ENCODE measurements around the gene CARS2.
"Not testable (repeated sequence)": the region's sequence is repeated elsewhere in the genome, so short reads cannot be mapped to it uniquely, and the experiment has no call there.

The CARS2 gene

DNA sequence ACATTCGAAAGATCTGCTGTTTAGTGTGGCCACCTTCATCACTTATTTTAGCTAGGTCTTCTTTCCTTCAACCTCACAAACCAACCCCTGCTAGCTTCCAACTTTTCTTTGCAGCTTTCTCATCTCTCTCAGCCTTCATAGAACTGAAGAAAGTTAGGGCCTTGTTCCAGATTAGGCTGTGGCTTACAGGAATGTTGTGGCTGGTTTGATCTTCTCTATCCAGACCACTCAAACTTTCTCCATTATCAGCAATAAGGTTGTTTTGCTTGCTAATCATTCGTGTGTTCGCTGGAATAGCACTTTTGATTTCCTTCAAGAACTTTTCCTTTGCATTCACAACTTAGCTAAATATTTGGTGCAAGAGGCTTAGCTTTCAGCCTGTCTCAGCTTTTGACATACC, 44.7 kb downstream of the CARS2 start:
- H3K4me3 ChIP-seq: no peak overlapping the region
- TF ChIP-seq, protein P1, sequence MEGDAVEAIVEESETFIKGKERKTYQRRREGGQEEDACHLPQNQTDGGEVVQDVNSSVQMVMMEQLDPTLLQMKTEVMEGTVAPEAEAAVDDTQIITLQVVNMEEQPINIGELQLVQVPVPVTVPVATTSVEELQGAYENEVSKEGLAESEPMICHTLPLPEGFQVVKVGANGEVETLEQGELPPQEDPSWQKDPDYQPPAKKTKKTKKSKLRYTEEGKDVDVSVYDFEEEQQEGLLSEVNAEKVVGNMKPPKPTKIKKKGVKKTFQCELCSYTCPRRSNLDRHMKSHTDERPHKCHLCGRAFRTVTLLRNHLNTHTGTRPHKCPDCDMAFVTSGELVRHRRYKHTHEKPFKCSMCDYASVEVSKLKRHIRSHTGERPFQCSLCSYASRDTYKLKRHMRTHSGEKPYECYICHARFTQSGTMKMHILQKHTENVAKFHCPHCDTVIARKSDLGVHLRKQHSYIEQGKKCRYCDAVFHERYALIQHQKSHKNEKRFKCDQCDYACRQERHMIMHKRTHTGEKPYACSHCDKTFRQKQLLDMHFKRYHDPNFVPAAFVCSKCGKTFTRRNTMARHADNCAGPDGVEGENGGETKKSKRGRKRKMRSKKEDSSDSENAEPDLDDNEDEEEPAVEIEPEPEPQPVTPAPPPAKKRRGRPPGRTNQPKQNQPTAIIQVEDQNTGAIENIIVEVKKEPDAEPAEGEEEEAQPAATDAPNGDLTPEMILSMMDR (IDR thresholded peaks at IDR 0.05): no peak
- H3K27ac ChIP-seq: no peak overlapping the region
- no peak for DNase-seq (ENCODE audit: low spot score)

DNA sequence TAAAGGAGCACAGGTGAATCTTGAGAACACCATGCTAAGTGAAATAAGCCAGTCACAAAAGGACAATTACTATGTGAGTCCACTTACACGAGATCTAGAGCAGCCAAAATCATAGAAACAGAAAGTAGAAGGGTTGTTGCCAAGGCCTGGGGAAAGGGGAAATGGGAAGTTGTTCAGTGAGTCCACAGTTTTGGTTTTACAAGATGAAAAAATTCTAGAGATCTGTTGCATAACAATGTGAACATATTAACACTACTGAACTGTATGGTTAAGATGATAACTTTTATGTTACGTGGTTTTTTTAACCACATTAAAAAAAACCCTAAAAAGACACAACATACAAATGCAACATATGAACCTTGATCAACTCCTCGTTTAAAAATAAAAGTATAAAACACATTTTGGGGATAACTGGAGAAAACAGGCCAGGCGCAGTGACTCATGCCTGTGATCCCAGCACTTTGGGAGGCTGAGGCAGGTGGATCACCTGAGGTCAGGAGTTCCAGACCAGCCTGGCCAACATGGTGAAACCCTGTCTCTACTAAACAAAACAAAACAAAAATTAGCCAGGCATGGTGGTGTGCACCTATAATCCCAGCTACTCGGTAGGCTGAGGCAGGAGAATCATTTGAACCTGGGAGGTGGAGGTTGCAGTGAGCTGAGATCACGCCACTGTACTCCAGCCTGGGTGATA, 47.6 kb downstream of the CARS2 start:
- not testable (repeated sequence) for H3K27ac ChIP-seq; DNase-seq (ENCODE audit: low spot score)

DNA sequence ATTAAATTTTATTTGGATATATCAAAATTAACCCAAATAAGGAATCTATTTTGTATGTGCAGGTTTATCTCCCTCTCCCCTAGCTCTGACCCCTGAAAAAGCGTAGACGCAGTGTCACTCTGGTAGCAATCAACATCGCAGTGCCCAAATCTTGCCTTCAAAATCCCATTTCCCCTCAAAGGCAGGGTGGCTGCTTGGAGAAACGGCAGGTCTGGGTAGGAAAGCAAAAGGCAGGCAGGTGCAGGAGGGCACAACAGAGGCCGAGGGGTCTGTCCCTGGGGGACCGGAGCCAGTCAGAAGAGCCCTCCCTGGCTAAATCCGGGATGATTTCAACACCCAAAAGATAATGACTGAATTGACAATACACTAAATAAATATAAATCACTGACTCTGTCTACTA, 48.7 kb downstream of the CARS2 start:
- TF ChIP-seq, protein P1 (IDR thresholded peaks at IDR 0.05): no peak
- H3K27ac ChIP-seq: no peak overlapping the region
- H3K4me3 ChIP-seq: no peak overlapping the region
- no peak for DNase-seq (ENCODE audit: low spot score)

More for the DNA sequence above, 47.6 kb downstream of the CARS2 start:
- not testable (repeated sequence) for H3K4me3 ChIP-seq

DNA sequence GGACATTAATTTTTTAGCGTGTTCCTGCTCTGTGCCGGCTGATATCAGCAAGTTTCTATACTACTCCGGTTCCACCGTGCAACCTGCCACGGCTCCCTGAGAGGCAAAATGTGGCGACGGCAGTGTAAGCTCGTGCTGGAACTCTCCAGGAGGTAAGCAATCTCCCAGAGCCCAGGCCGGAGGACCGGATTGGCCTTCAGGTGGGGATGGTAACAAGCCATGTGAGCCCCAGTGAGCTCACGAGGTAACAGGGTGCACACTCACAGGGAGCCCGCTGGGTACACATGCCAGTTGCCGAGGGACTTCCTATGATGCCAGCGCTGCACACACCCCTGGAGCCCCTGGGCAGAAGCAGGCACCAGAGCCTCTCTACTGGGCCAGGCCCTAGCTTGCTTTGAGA, 52.1 kb downstream of the CARS2 start:
- TF ChIP-seq, protein P1 (IDR thresholded peaks at IDR 0.05): no peak
- Histone ChIP-seq H3K27ac (no peak overlapping the region), H3K4me3 (no peak overlapping the region)
- DNase-seq (ENCODE audit: low spot score): no peak

DNA sequence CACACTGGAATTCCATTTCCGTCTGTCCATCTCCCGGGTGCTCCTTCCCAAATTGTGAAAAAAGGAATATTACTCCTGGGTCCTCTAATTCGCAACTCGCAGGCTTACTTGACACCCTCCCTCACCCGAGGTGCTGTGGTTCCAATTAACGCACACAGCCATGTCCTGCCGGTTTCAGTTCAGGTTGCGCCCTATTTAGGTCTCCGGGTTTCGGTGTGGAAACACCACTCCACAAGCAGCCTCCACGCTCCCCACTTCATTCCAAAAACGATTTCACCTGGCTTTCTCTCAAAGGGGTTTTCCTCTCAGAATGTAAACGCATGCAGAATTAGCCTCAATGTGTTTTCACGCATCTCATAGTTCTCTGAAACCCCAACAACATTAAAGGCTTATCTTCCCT, 52.6 kb downstream of the CARS2 start:
- TF ChIP-seq, protein P1 (IDR thresholded peaks at IDR 0.05): no peak
- no peak overlapping the region for H3K4me3 ChIP-seq
- H3K27ac ChIP-seq: no peak overlapping the region
- no peak for DNase-seq (ENCODE audit: low spot score)

DNA sequence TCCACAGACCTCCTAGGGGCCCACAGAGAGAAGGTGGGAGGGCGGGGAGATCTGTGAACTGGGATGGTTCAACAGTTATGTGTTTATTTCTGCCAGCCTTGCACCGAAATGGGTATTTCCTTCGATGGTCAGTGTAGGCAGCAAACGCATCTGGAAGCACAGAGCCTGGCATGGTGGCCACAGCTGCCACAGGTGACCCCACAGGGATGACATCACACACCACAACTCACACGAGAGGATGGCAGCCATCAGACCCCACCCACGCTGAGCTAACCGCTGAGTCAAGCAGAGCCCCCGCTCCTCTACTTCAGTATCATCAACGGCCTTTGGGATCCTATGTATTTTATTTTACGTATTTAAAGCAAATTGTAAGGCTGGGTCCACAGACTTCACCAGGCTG, 53.2 kb downstream of the CARS2 start:
- TF ChIP-seq, protein P1 (IDR thresholded peaks at IDR 0.05): no peak
- Histone ChIP-seq H3K4me3 (no peak overlapping the region), H3K27ac (no peak overlapping the region)
- no peak for DNase-seq (ENCODE audit: low spot score)

DNA sequence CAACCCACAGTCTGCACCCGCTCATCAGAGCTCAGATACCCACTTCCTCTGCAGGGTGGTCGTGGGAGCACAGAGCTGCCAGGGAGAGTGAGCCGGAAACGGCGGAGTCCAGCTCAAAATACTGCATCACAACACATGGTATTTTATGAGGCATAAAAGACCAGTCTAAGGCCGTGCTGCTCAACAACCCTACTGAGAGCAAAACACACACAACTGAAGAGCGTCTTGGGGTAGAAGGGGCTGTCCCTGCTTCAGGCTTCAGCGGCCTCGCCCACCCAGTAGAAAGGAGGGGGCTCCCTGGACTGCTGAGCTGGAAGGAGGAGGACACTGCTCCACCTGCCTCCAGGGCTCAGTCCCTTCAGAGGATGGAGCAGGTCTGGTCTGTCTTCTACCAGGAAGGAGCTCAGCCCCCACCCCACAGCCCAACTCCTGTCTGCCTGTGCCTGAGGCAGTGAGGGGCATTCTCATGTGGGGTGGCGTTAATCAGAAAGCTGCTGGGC, 53.6 kb downstream of the CARS2 start:
- Histone ChIP-seq H3K27ac (no peak overlapping the region), H3K4me3 (no peak overlapping the region)
- DNase-seq (ENCODE audit: low spot score): no peak
- TF ChIP-seq, protein P1 (IDR thresholded peaks at IDR 0.05): no peak

Data from coronary artery (tissue), 2 donors.